ENCODE measurements around the gene SSNA1. TPM values are rescaled to one million over a fixed set of nuclear protein-coding genes. Genes with fewer than 3 reads are reported as not detected.

SSNA1 gene
- total and polyA plus RNA-seq, 2 donors (not counting 1 experiment from before 2014, with no cell fraction given), result 53.6 to 129 TPM

DNA sequence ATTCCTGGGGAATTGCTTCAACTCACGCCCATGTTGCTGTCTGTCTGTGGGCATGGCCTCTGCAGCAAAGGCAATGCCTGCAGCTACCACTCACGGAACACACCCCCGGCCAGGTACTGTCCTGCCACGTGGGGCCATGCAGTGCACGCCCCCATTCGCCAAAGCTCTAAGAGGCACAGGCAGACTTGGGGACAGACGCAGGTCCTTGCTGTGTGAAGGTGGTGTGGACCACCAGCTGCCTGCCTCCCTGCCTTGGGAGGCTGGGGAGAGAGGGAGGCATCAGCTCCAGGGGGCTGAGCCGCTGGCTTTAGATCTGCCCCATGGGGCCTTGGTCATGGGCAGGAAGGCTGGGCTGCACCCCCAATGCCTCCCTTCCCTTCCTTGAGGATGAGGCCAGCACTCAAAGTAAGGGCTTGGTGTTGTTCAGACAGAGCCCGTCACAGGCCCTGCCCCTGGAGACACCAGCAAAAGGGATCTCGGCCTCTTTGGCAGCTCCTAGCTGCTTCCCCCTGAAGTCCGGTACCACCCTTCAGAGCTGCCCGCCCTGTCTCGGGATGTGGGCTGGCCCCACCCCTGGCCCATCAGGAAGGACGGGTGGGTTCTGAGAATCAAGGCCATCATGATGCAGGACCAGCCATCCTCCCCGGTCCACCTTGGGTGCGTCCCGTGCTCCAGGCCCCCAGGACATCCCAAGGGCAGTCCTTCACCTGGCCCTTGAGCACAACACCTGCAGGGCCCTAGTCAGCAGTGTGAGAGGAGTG lies 47.2 kb upstream of the SSNA1 start:
- no peak overlapping the region for H3K9ac ChIP-seq (ENCODE audit: low read length)
- ChIA-PET CTCF (interaction anchor here (1.0 to 1.7 kb wide), 3 partner anchors 10 to 95 kb away, joined by 3 to 5 read pairs (median 3); partner anchors contain the start of gene NPDC1), POLR2A (no interaction called here)
- TF ChIP-seq, protein P1, sequence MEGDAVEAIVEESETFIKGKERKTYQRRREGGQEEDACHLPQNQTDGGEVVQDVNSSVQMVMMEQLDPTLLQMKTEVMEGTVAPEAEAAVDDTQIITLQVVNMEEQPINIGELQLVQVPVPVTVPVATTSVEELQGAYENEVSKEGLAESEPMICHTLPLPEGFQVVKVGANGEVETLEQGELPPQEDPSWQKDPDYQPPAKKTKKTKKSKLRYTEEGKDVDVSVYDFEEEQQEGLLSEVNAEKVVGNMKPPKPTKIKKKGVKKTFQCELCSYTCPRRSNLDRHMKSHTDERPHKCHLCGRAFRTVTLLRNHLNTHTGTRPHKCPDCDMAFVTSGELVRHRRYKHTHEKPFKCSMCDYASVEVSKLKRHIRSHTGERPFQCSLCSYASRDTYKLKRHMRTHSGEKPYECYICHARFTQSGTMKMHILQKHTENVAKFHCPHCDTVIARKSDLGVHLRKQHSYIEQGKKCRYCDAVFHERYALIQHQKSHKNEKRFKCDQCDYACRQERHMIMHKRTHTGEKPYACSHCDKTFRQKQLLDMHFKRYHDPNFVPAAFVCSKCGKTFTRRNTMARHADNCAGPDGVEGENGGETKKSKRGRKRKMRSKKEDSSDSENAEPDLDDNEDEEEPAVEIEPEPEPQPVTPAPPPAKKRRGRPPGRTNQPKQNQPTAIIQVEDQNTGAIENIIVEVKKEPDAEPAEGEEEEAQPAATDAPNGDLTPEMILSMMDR (IDR thresholded peaks at IDR 0.05), result no peak
- TF ChIP-seq EZH2 (IDR thresholded peaks at IDR 0.05; ENCODE audit: borderline replicate concordance, insufficient read depth, low read depth, low read length, poor library complexity, severe bottlenecking), result no peak
- no peaks in the 10 kb centered on the region for H3K79me2 ChIP-seq (ENCODE audit: control insufficient read depth, insufficient read depth, low read length)
- H3K4me2 ChIP-seq (replicated peaks; ENCODE audit: low read depth, low read length, poor library complexity, severe bottlenecking), result no peak overlapping the region
- H3K4me3 ChIP-seq (ENCODE audit: control extremely low read depth in 1 of 5, extremely low read depth in 1 of 5, insufficient read depth in 1 of 5, low read depth in 2 of 5, low read length in 4 of 5), result no peak overlapping the region
- peaks cover 11 to 14% of the 10 kb centered on the region in 2 donors for H3K4me1 ChIP-seq (ENCODE audit: control insufficient read depth in 2 of 2, insufficient read depth in 2 of 2, low read length in 2 of 2)
- H3K36me3 ChIP-seq (replicated peaks in 1 of 2; ENCODE audit: control extremely low read depth in 1 of 2, control insufficient read depth in 1 of 2, extremely low read depth in 1 of 2, insufficient read depth in 2 of 2, low read length in 1 of 2), result no peaks in the 10 kb centered on the region
- WGBS (ENCODE audit: insufficient coverage), result 86% methylated on average over 17 of the region's 17 CpGs
- Mint-ChIP-seq H3K27ac (no peak overlapping the region), H3K4me1 (no peaks in the 10 kb centered on the region), H3K9me3 (ENCODE audit: insufficient read depth) (no peaks in the 10 kb centered on the region), H3K27me3 (peaks cover 49% of the 10 kb centered on the region), H3K4me3 (no peak overlapping the region)
- peaks cover 0 to 76% (median 33%) of the 10 kb centered on the region in 4 experiments for H3K27me3 ChIP-seq (replicated peaks in 1 of 4; ENCODE audit: control extremely low read depth in 1 of 4, control insufficient read depth in 3 of 4, insufficient read depth in 4 of 4, low read length in 3 of 4)
- intact Hi-C loops (cut with micrococcal nuclease), result no loop called here
- peaks cover 0 to 33% (median 0%) of the 10 kb centered on the region in 3 donors for H3K9me3 ChIP-seq (ENCODE audit: control extremely low read depth in 1 of 3, control insufficient read depth in 2 of 3, insufficient read depth in 1 of 3, low read length in 2 of 3)
- ATAC-seq (ENCODE audit: low read depth) (no peak), DNase-seq (no peak)
- H4K20me1 ChIP-seq (ENCODE audit: control insufficient read depth, insufficient read depth, low read length, poor library complexity, severe bottlenecking), result no peaks in the 10 kb centered on the region
- H2AFZ ChIP-seq (ENCODE audit: insufficient read depth, low read depth, low read length, poor library complexity, severe bottlenecking), result no peak overlapping the region
- H3K27ac ChIP-seq (ENCODE audit: low read length in 2 of 2), result no peak overlapping the region
